ENCODE measurements around the gene VAV2. TPM values are rescaled to one million over a fixed set of nuclear protein-coding genes. Genes with fewer than 3 reads are reported as not detected.

Gene VAV2
- total and polyA plus RNA-seq, 9 of the 15 experiments (the other 6 are each of a cell fraction or from before 2014, with no cell fraction given) = 0.01 to 2.7 (median 1.0) TPM; not detected in 1

DNA sequence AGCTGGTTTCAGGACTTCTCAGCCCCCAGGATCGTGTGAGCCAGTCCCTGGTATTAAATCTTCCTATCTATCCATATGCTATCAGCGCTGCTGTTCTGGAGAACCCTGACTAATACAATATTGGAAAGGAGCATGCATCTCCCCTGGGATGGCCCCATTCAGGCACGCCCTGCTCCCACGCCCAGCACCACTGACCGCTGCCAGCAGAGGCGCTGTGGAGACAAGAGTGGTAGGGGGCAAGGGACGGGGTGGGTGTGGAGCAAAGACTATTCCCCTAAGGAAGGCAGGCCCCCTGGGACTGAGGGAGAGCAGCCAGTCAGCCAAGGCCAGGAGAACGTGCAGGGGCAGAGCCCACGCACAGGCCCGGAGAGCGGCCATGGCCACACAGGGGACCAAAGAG, 116.0 kb downstream of the VAV2 start:
- peak; percentile 93 for ATAC-seq
- CTCF ChIA-PET (ENCODE audit: low intra/inter-chr PET ratio) = no interaction called here
- no peaks in the 10 kb centered on the region for H3K9me3 ChIP-seq (replicated peaks; ENCODE audit: control insufficient read depth, insufficient read depth, low read depth, low read length)
- H3K4me2 ChIP-seq (ENCODE audit: insufficient read depth, low read length) = no peak overlapping the region
- peaks cover 0 to 4% of the 10 kb centered on the region in 2 experiments; a peak in 2 of 5 replicates for H3K4me1 ChIP-seq (replicated peaks in 1 of 2; ENCODE audit: control insufficient read depth in 2 of 2, insufficient read depth in 2 of 2, low read length in 2 of 2)
- no peak for FAIRE-seq
- no peaks in the 10 kb centered on the region for H3K36me3 ChIP-seq (ENCODE audit: control insufficient read depth, insufficient read depth, low read length)
- H3K9ac ChIP-seq (ENCODE audit: insufficient read depth in 1 of 2, low read depth in 2 of 2, low read length in 2 of 2) = no peak overlapping the region
- intact Hi-C loops (cut with micrococcal nuclease) (no loop called here), in situ Hi-C loops (cut with MboI) (no loop called here)
- no peak overlapping the region for H2AFZ ChIP-seq (ENCODE audit: low read depth, low read length)
- H3K27ac ChIP-seq (ENCODE audit: extremely low read depth, low read depth, low read length) = no peak overlapping the region
- no TSS peak for BruUV-seq (replicated peaks)
- DNase-seq (ENCODE audit: extremely low read depth in 1 of 4, low spot score in 3 of 4) = peak; percentile 41 to 78 (median 66)
- peaks cover 35 to 89% of the 10 kb centered on the region in 2 experiments for H3K27me3 ChIP-seq (ENCODE audit: control insufficient read depth in 2 of 2, insufficient read depth in 2 of 2, low read length in 2 of 2)
- H3K9me1 ChIP-seq (ENCODE audit: control insufficient read depth, insufficient read depth, low read length) = no peaks in the 10 kb centered on the region
- peaks cover 63% of the 10 kb centered on the region for H4K20me1 ChIP-seq (replicated peaks; ENCODE audit: control insufficient read depth, insufficient read depth, low read length)
- no peaks in the 10 kb centered on the region for H3K79me2 ChIP-seq (ENCODE audit: control insufficient read depth, insufficient read depth, low read length)
- no peak overlapping the region for H3K4me3 ChIP-seq
- POLR2A ChIA-PET = interaction anchor here (0.5 kb wide), 1 partner anchor 51 kb away, joined by 3 read pairs; no protein-coding TSS in a partner anchor
- WGBS (ENCODE audit: insufficient coverage, low coverage, missing lambda C conversion rate) = 32% methylated on average over 11 of the region's 11 CpGs
- TF ChIP-seq ZBTB7A (IDR thresholded peaks at IDR 0.05; ENCODE audit: borderline replicate concordance, control insufficient read depth, low read depth, low read length) = 0 out of 2 replicates have a peak, but pooled peaks have one; percentile 36
- TF ChIP-seq EGR1 (conservative IDR thresholded peaks at IDR 0.05) = peak; percentile 43
- TF ChIP-seq, protein P1, sequence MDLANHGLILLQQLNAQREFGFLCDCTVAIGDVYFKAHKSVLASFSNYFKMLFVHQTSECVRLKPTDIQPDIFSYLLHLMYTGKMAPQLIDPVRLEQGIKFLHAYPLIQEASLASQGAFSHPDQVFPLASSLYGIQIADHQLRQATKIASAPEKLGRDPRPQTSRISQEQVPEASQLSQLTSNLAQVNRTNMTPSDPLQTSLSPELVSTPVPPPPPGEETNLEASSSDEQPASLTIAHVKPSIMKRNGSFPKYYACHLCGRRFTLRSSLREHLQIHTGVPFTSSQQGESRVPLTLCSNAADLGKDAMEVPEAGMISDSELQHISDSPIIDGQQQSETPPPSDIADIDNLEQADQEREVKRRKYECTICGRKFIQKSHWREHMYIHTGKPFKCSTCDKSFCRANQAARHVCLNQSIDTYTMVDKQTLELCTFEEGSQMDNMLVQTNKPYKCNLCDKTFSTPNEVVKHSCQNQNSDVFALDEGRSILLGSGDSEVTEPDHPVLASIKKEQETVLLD (IDR thresholded peaks at IDR 0.05) = no peak
- TF ChIP-seq, protein P2, sequence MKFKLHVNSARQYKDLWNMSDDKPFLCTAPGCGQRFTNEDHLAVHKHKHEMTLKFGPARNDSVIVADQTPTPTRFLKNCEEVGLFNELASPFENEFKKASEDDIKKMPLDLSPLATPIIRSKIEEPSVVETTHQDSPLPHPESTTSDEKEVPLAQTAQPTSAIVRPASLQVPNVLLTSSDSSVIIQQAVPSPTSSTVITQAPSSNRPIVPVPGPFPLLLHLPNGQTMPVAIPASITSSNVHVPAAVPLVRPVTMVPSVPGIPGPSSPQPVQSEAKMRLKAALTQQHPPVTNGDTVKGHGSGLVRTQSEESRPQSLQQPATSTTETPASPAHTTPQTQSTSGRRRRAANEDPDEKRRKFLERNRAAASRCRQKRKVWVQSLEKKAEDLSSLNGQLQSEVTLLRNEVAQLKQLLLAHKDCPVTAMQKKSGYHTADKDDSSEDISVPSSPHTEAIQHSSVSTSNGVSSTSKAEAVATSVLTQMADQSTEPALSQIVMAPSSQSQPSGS (CRISPR knock-in tag; IDR thresholded peaks at IDR 0.05) = no peak
- TF ChIP-seq XRCC3 (IDR thresholded peaks at IDR 0.05) = no peak
- TF ChIP-seq, protein P3, sequence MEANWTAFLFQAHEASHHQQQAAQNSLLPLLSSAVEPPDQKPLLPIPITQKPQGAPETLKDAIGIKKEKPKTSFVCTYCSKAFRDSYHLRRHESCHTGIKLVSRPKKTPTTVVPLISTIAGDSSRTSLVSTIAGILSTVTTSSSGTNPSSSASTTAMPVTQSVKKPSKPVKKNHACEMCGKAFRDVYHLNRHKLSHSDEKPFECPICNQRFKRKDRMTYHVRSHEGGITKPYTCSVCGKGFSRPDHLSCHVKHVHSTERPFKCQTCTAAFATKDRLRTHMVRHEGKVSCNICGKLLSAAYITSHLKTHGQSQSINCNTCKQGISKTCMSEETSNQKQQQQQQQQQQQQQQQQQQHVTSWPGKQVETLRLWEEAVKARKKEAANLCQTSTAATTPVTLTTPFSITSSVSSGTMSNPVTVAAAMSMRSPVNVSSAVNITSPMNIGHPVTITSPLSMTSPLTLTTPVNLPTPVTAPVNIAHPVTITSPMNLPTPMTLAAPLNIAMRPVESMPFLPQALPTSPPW (CRISPR knock-in tag; IDR thresholded peaks at IDR 0.05) = no peak
- TF ChIP-seq OTX1 (CRISPR knock-in tag; IDR thresholded peaks at IDR 0.05) = no peak
- no peak for TF ChIP-seq SRSF3 (IDR thresholded peaks at IDR 0.05; ENCODE audit: insufficient read depth, low read length)
- TF ChIP-seq MAZ (CRISPR knock-in tag; conservative IDR thresholded peaks at IDR 0.05 in 1 of 2, IDR thresholded peaks at IDR 0.05 in 1 of 2) = 0 out of 4 replicates have a peak, but pooled peaks of 1 of the 2 experiments have one; percentile 27
- no peak for TF ChIP-seq SAFB2 (IDR thresholded peaks at IDR 0.05; ENCODE audit: borderline replicate concordance, low read depth, low read length, severe bottlenecking)
- no peak for TF ChIP-seq FOXA3 (CRISPR knock-in tag; conservative IDR thresholded peaks at IDR 0.05 in 1 of 2, IDR thresholded peaks at IDR 0.05 in 1 of 2)
- no peak for TF ChIP-seq HDAC3 (IDR thresholded peaks at IDR 0.05; ENCODE audit: borderline replicate concordance, partially characterized antibody)
- TF ChIP-seq ELF4 (CRISPR knock-in tag; IDR thresholded peaks at IDR 0.05) = no peak
- peak; percentile 44; the same call in 1 of the 2 replicates for TF ChIP-seq BHLHE40 (IDR thresholded peaks at IDR 0.05; ENCODE audit: low read length)
- TF ChIP-seq, protein P4, sequence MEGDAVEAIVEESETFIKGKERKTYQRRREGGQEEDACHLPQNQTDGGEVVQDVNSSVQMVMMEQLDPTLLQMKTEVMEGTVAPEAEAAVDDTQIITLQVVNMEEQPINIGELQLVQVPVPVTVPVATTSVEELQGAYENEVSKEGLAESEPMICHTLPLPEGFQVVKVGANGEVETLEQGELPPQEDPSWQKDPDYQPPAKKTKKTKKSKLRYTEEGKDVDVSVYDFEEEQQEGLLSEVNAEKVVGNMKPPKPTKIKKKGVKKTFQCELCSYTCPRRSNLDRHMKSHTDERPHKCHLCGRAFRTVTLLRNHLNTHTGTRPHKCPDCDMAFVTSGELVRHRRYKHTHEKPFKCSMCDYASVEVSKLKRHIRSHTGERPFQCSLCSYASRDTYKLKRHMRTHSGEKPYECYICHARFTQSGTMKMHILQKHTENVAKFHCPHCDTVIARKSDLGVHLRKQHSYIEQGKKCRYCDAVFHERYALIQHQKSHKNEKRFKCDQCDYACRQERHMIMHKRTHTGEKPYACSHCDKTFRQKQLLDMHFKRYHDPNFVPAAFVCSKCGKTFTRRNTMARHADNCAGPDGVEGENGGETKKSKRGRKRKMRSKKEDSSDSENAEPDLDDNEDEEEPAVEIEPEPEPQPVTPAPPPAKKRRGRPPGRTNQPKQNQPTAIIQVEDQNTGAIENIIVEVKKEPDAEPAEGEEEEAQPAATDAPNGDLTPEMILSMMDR (IDR thresholded peaks at IDR 0.05 in 2 of 3, conservative IDR thresholded peaks at IDR 0.05 in 1 of 3; ENCODE audit: insufficient read depth in 2 of 3, low read depth in 1 of 3, low read length in 3 of 3) = peak; percentile 49 to 80 (median 54)
- TF ChIP-seq KLF16 (IDR thresholded peaks at IDR 0.05) = peak; percentile 42; the same call in 1 of the 2 replicates

All from K562 (cell line).